Endothelial cell (in vitro differentiated cells): ENCODE results near the gene ADARB2. TPM values are rescaled to one million over a fixed set of nuclear protein-coding genes. Genes with fewer than 3 reads are reported as not detected.

Experiments
- DNase-seq: peaks from one replicate; pipeline ENCODE4 v3.0.0; 2021; ENCODE audit warnings: low spot score
- H3K27ac Mint-ChIP-seq: one replicate; pipeline ENCODE4 v1.8.0; 2021; ENCODE audit warnings: mixed read lengths, inconsistent platforms; ENCODE audit not compliant: unreplicated experiment
- H3K27me3 Mint-ChIP-seq: one replicate; pipeline ENCODE4 v1.8.0; 2021; ENCODE audit warnings: mild to moderate bottlenecking, moderate library complexity, mixed read lengths, inconsistent platforms; ENCODE audit not compliant: unreplicated experiment
- H3K36me3 Mint-ChIP-seq: one replicate; pipeline ENCODE4 v1.8.0; 2021; ENCODE audit warnings: mild to moderate bottlenecking, low read depth, mixed read lengths, inconsistent platforms; ENCODE audit not compliant: unreplicated experiment
- H3K4me1 Mint-ChIP-seq: one replicate; pipeline ENCODE4 v1.8.0; 2021; ENCODE audit warnings: mild to moderate bottlenecking, mixed read lengths, inconsistent platforms; ENCODE audit not compliant: unreplicated experiment
- H3K4me3 Mint-ChIP-seq: one replicate; pipeline ENCODE4 v1.8.0; 2021; ENCODE audit warnings: mild to moderate bottlenecking, mixed read lengths, inconsistent platforms; ENCODE audit not compliant: unreplicated experiment
- H3K9me3 Mint-ChIP-seq: one replicate; pipeline ENCODE4 v1.8.0; 2021; ENCODE audit warnings: mixed read lengths, inconsistent platforms; ENCODE audit not compliant: unreplicated experiment
- total RNA-seq: library from RNA; stranded (reverse); fragmentation: NEBNext Ultra II Directional; extraction: Animal tissue kit (Norgen Biotek cat#: 25700); gene quantifications from one replicate; pipeline ENCODE4 v1.2.1, GENCODE V29; 2021; ENCODE audit not compliant: unreplicated experiment
- TF ChIP-seq, protein P1 (sequence below): fragments of 200-600 bp; sonication (generic); IDR thresholded peaks from one replicate; pipeline ENCODE4 v1.5.0; 2021; ENCODE audit warnings: antibody characterized with exemption; ENCODE audit not compliant: unreplicated experiment

Gene ADARB2
- total RNA-seq, 1 donor from 2014 or later, result 54.9 TPM

DNA sequence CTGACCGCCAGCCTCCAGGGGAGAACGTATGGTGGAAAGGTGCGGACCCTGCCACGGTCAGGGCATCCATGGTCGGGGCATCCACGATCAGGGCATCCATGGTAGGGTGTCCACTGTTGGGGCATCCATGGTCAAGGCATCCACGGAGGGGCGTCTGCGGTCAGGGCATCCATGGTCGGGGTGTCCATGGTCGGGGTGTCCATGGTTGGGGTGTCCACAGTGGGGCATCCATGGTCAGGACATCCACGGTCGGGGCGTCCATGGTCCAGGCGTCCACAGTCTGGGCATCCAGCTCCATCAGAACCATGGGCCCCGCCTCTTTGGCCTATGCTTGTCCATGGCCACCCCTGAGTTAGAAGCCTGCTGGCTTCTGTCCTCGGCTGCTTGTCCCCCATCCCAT, 148.1 kb downstream of the ADARB2 start:
- Mint-ChIP-seq H3K27ac (no peak overlapping the region), H3K4me1 (no peaks in the 10 kb centered on the region), H3K36me3 (peaks cover 4% of the 10 kb centered on the region), H3K4me3 (no peak overlapping the region), H3K27me3 (peaks cover 4% of the 10 kb centered on the region), H3K9me3 (no peaks in the 10 kb centered on the region)
- TF ChIP-seq, protein P1, sequence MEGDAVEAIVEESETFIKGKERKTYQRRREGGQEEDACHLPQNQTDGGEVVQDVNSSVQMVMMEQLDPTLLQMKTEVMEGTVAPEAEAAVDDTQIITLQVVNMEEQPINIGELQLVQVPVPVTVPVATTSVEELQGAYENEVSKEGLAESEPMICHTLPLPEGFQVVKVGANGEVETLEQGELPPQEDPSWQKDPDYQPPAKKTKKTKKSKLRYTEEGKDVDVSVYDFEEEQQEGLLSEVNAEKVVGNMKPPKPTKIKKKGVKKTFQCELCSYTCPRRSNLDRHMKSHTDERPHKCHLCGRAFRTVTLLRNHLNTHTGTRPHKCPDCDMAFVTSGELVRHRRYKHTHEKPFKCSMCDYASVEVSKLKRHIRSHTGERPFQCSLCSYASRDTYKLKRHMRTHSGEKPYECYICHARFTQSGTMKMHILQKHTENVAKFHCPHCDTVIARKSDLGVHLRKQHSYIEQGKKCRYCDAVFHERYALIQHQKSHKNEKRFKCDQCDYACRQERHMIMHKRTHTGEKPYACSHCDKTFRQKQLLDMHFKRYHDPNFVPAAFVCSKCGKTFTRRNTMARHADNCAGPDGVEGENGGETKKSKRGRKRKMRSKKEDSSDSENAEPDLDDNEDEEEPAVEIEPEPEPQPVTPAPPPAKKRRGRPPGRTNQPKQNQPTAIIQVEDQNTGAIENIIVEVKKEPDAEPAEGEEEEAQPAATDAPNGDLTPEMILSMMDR, result no peak
- DNase-seq, result no peak

DNA sequence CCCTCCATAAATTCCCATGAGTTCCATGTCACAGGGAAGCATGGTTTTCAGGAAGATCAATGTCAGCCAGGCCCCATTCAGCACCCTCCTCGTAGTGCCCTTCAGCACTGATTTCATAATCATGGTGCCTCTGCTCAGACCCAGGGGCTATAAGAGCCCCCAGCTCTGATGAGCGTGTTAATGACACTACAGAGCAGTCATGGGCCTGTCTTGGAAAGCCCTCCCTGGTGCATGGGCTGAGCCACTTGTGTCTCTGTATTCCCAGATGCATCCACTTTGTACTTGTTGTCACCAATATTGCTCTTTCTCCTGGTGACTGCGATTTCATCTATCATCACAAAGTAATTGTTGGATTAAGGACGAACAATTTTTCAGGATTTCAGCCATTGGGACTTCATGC, 154.6 kb downstream of the ADARB2 start:
- TF ChIP-seq, protein P1, result no peak

GRCh38 chr10:1581189-1581588, 156.1 kb downstream of the ADARB2 start:
- H3K27me3 Mint-ChIP-seq, result peaks cover 5% of the 10 kb centered on the region
- TF ChIP-seq, protein P1, result no peak
- DNase-seq, result no peak
- H3K27ac Mint-ChIP-seq, result no peak overlapping the region
- H3K9me3 Mint-ChIP-seq, result no peaks in the 10 kb centered on the region
- H3K4me1 Mint-ChIP-seq, result peaks cover 3% of the 10 kb centered on the region
- no peaks in the 10 kb centered on the region for H3K36me3 Mint-ChIP-seq
- H3K4me3 Mint-ChIP-seq, result no peak overlapping the region

More for the DNA sequence above, 154.6 kb downstream of the ADARB2 start:
- Mint-ChIP-seq H3K4me1 (peaks cover 3% of the 10 kb centered on the region), H3K27me3 (peaks cover 5% of the 10 kb centered on the region), H3K9me3 (no peaks in the 10 kb centered on the region), H3K36me3 (no peaks in the 10 kb centered on the region), H3K27ac (no peak overlapping the region), H3K4me3 (no peak overlapping the region)
- DNase-seq, result no peak

DNA sequence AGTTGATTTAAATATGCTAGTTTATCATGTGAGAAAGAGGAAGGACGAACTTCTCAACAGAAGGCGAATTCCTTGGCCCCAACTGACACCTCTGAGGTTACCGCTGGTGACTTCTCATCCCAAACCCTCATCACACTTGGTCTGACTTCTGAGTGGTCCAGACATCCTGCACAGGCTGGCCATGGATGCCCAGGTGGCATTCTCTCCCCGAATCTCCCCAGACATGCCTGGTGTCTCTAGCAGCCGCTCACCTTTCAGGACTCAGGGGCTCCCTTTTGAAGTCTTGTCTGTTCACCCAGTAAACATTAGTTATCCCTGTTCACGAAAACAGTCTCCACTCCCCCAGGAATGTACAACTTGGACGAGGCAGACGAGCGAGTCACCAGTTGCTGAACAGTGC, 157.7 kb downstream of the ADARB2 start:
- Mint-ChIP-seq H3K4me3 (no peak overlapping the region), H3K9me3 (no peaks in the 10 kb centered on the region), H3K36me3 (no peaks in the 10 kb centered on the region), H3K4me1 (peaks cover 3% of the 10 kb centered on the region), H3K27me3 (peaks cover 5% of the 10 kb centered on the region), H3K27ac (no peak overlapping the region)
- no peak for DNase-seq
- TF ChIP-seq, protein P1, result no peak

DNA sequence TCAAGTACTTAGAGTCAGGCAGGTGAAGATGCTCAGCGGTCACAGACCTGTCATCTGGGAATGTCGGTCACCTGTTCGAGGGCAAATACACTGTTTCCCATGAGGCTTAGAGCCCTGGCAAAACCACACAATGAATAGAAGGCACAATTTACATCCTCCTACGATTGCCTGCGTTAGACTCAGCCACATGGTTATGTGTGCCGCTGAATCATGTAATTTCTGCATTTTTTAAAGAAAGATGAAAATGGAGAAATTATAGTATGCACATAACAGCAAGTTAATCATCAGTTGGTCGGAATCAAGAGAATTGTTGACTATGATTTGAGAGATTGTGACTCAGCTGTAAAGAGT, 158.2 kb downstream of the ADARB2 start:
- no peaks in the 10 kb centered on the region for H3K36me3 Mint-ChIP-seq
- peaks cover 7% of the 10 kb centered on the region for H3K27me3 Mint-ChIP-seq
- no peak for DNase-seq
- H3K4me1 Mint-ChIP-seq, result peaks cover 3% of the 10 kb centered on the region
- H3K9me3 Mint-ChIP-seq, result no peaks in the 10 kb centered on the region
- no peak overlapping the region for H3K4me3 Mint-ChIP-seq
- no peak overlapping the region for H3K27ac Mint-ChIP-seq
- TF ChIP-seq, protein P1, result no peak
